HG02973 (cell line): ENCODE results near the gene KAT8.
A peak's percentile ranks its signal among the peaks of the same experiment; 100 is the strongest.
"Not testable (repeated sequence)": the region's sequence is repeated elsewhere in the genome, so short reads cannot be mapped to it uniquely, and the experiment has no call there.

Experiments used
- ATAC-seq: cut with Tn5 transposase; IDR thresholded peaks from one replicate; pipeline ENCODE4 v1.9.1; 2021; ENCODE audit warnings: moderate library complexity; ENCODE audit not compliant: unreplicated experiment

The KAT8 gene

DNA sequence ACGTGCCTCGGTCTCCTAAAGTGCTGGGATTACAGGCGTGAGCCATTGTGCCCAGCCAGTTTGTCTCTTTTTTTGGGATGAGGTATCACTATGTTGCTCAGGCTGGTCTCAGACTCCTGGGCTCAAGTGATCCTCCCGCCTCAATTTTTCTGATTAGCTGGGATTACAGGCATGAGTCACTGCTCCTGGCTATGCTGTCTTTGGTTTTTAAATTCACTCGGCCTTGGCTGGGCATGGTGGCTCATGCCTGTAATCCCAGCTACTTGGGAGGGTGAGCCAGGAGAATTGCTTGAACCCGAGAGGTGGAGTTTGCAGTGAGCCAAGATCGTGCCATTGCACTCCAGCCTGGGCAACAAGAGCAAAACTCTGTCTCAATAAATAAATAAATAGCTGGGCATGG lies 27.0 kb downstream of the KAT8 start:
- ATAC-seq = not testable (repeated sequence)

DNA sequence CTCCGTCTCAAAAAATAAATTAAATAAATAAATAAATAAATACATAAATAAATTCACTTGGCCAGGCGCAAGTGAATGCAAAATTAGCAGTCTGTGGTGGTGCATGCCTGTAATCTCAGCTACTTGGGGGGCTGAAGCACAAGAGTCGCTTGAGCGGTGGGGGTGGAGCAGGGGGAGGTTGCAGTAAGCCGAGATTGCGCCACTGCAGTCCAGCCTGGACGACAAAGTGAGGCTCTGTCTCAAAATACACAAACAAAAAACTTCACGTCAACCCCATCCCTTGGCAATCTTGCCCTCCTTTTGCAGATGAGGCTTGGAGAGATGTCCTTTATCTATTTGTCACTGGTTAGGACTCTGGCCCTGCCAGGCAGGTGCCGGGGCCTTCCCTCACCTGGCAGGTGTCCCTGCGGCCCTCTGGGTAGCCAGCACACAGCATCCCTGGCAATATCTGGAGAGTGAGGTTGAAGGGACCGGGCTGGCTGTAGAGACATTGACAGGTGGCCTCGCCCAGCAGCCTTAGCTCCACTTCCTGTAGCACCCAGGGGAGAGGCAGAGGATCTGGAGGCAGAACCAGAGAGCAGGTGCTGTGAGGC lies 28.0 kb downstream of the KAT8 start:
- ATAC-seq = no peak

DNA sequence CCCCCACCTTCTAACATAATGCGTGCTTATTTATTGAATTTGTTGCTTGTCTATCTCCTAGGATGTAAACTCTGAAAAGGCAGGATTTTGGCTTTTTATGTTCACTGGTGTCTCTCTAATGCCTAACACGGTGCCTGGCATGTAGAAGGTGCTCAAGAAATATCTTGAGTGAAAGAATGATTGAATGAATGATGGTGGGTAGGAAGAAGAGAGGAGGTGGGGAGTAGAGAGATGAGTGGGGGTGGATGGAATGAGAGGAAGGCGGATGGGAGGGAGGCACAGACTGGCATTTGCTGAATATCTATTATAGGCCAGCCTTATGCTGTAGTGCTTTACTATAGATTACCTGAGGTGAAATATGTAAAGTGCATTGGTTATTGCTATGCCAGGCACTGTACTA lies 30.1 kb downstream of the KAT8 start:
- no peak for ATAC-seq

DNA sequence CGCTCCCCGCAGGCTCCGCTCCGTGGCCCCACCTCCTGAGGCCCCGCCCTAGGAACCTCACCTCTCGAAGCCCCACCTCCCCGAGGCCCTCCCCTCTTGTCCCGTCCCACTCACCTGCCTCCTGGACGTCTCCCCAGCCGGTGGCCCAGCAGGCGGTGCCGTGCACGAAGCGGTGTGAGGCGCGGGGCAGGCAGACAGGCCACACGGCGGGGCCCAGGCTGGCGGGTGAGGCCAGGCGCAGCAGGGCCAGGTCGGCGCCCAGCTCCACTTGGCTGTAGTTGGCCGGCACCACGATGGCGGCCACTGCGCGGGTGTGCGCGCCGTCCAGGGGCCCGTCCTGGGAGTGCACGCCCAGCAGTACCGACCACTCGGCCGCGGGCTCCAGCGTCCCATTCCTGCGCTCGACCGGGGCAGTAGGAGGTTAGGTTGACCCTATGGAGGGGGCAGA lies 30.8 kb downstream of the KAT8 start:
- ATAC-seq = no peak

DNA sequence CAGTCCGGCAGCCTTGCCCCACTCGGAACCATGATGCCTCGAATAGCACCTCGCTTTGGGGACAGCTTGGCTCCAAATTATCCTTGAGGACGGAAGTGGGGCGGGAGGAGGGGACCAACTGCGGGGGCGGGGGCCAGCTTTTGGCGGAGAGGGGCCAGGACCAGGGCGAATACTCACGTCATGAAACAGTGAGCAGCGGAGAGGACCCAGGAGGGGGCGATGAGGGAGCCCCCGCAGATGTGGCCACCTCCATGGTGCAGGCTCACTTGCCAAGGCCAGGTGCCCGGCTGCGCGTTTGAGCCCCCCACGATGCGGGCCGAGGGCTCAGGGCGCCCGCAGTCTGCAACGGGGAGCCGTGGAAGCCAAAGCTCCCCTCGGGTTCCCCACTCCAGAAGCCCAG lies 31.4 kb downstream of the KAT8 start:
- ATAC-seq = no peak

DNA sequence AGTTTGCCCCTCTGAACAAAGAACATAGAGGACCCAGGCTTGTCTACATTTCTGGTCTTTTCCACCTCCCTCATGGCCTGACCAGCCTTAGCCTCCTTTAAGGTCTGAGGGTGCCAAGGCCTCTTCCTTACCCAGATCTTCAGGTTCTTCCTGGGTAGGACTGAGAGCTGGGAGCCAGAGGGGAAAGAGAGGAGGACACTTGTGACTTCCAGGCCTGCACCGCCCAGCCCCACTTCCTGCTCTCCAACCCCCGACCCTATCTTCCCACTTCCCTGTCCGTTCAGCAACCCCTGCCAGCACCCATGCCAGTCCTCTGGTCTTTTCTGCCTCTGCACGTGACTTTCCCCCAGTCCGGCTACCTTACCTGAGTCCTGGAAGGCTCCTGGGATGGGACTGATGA lies 31.9 kb downstream of the KAT8 start:
- no peak for ATAC-seq

DNA sequence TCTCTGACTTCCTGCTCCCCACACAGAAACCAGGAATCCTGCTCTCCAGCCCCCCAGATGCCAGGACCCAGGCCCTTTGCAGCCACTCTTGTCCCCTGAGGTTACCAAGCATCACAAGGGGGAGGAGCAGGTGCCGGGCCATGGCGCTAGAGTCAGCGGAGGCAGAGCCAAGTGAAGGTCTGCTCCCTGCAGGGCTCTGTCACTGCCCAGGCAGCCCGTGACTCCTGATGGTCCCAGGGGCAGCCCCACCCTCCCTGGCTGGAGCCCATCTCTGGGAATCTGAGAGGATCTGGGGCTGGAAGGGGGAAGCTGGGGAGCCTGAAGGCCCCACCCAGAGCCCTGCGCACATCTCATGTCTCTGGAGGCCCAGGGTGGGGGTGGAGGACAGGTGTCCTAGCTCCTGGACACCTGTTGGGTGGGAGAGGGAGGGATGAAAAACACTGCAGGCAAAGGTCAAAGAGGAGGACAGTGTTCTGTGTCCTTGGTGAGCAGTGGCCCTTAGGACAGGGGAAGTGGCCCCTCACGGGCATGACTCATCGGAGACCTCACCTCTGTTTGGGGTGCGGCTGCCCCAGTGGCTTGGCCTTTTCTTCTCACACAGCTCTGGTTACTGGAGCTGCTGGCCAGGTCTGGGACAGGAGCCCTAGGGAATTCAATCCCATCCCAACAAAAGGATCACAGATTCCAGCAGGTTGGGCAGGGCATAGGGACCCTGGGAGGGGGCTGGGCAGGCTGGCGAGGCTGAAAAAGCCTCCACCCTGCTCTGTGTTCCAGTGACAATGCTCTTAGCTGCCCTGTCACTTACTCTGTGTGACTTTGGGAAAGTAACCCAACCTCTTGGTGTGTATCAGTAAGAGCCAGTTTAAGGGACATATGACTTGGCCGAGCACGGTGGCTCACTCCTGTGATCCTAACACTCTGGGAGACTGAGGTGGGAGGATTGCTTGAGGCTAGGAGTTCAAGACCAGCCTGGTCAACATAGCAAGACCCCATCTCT lies 32.7 kb downstream of the KAT8 start, which contains the start of gene PRSS36:
TSS of gene PRSS36 (minus strand) at position 173 of the 997 bp plus-strand sequence. CDS start at position 142, 31 bp downstream.
- ATAC-seq = no peak

DNA sequence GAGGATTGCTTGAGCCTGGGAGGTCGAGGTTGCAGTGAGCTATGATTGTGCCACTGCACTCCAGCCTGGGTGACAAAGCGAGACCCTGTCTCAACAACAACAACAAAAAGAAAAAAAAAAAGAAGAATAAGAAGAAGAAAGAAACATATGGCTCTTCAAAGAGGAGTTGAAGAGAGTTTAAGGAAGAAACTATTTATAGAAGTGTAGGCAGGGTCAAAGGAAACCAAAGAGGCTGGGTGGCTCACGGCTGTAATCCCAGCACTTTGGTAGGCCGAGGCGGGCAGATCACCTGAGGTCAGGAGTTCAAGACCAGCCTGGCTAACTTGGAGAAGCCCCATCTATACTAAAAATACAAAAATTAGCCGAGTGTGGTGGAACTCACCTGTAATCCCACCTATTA lies 33.5 kb downstream of the KAT8 start:
- not testable (repeated sequence) for ATAC-seq

DNA sequence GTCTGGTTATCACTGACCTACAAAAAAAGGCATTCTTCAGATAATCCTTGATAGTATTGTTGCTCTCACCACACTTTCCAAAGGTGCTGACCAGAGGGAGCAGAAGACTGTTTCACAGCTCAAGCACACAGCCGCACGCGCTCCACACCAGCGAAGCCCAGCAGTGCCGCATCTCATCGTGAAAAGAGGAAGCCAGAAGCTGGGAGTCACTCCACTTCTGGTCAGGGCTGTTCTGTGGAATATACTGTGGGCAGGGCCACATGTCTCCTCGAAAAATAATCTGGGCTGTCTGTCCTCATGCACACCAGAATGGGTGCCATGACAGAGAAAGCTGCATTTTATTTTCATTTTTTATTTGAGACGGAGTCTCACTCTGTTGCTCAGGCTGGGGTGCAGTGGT lies 39.7 kb downstream of the KAT8 start:
- ATAC-seq = no peak

DNA sequence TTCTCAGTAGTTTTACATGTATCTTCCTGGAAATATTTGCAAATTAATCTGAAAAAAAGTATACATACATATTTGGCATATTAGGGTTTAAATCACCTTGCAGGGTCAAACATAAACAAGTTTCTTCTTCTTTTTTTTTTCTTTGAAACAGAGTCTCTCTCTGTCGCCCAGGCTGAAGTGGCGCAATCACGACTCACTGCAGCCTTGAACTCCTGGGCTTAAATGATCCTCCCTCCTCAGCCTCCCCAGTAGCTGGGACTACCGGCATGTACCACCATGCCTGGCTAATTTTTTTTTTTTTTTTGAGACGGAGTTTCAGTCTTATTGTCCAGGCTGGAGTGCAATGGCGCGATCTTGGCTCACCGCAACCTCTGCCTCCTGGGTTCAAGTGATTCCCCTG lies 49.9 kb downstream of the KAT8 start:
- no peak for ATAC-seq

DNA sequence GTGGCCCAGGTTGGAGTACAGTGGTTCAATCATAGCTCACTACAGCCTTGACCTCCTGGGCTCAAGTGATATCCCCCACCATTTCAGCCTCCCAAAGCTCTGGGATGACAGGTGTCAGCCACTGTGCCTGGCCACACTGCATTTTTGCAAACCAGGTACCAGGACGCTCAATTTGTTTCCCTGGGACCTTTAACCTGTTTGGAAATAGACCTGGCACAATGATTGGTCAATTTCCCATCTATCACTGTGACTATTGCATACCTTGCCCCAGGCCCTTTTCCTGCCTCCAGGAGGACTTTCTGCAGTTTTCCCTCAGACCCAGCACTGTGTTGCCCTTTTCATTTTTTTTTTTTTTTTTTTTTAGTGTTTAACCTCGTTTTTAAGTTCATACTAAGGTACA lies 51.4 kb downstream of the KAT8 start:
- no peak for ATAC-seq

DNA sequence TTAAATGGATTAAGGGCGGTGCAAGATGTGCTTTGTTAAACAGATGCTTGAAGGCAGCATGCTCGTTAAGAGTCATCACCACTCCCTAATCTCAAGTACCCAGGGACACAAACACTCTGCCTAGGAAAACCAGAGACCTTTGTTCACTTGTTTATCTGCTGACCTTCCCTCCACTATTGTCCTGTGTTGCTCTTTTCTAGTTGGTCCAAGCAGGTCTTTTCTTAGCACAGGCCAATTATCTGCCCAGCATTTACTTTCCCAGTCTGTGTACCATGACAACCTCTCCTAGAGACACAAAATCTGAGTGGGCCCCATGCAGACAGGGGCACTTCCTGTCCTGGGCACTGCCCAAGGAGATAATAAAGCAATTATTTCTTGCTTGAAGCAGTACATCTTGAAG lies 52.6 kb downstream of the KAT8 start:
- not testable (repeated sequence) for ATAC-seq

DNA sequence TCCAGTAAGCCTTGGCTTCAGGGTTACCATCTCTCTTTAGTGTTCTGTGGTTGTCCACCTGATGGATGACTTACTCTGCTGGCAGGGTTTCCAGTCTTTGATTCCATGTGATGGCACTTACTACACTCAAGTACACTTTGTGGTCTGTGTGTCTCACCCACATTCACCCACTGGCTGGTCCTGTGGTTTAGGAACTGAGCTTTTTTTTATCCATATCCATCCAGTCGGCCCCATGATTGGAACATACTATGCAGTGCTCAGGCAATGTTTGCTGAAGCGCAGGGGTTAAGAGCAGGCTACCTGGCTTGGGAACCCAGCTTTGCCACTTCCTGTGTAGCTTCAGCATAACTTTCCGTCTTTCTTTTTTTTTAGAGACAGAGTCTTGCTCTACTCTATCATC lies 59.7 kb downstream of the KAT8 start:
- no peak for ATAC-seq

DNA sequence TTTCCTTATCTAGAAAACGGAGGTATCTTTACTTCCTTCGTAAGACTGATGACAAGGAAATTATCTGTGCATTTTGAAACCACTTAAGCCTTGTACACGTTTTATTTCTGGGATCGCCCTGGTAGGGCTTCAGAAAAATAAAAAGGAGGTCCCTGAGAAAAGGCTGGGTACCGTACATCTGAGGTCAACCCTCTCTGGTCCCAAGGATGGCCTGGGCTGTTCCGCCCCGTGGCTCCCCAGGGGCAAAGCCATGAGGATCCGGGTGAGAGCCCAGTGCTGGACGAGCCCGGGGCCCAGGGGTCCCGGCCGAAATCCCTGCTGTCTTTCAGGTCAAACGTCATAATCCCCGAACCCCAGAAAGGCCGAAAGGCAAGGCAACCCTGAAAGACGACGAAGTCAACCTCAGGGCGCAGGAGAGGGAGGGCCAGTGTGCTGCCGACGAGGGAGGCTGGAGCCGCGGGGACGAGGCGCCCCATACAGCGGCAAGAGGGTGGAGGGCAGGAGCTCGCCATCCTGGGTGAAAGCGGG lies 61.8 kb downstream of the KAT8 start:
- ATAC-seq = peak; percentile 4

DNA sequence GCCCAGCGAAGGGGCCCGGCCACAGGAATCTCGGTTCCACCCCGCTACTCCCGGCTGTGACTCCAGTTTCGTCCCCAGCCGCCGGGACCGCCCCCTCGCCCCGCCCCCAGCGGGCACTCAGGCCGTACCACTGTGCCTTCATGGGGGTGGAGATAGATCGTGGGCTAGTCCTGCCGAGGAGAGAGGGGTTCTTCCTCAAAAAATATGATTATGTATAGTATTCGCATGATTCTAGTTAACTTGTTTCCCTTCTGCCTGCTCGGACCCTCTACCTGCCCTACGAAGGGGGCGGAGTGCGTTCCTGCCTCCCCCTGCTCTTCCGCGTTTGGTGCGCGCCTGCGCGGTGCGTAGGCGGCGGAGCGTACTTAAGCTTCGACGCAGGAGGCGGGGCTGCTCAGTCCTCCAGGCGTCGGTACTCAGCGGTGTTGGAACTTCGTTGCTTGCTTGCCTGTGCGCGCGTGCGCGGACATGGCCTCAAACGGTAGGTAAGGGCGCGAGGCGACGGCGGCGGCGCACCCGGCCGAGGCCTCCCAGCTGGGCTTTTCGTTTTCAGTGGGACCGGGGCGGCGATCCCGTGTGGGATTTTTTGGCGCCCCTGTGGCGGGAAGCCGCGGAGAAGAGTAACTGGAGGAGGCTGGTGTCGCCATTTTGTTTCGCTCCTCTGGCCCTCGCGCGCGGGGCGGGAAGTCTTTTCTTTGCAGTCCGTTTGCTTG lies 62.4 kb downstream of the KAT8 start, which contains the start of gene FUS:
TSS of gene FUS (plus strand) at position 393 of the 713 bp plus-strand sequence. CDS start at position 469, 76 bp downstream.
- ATAC-seq = peak; percentile 47
